HepG2 (cell line): Measurements from ENCODE around the gene ARID5B. TPM values are rescaled to one million over a fixed set of nuclear protein-coding genes. Genes with fewer than 3 reads are reported as not detected.

ENCODE experiments used
- ATAC-seq: fragments of 200-7000 bp; cut with Tn5 transposase; 3 replicates; pipeline ENCODE4 v1.9.1; 2020; ENCODE audit warnings: mild to moderate bottlenecking, moderate library complexity
- BruUV-seq: library from RNA; stranded (reverse); fragments of 400-500 nt; replicated peaks from 2 replicates; lab custom pipeline; 2021; lab: Mats Ljungman, UMichigan
- CTCF ChIA-PET: fragments of 300-600 bp; formaldehyde crosslinking; extraction: SDS; loops from one replicate; lab custom pipeline; 2021; ENCODE audit warnings: low total read pairs, inconsistent platforms, low intra/inter-chr PET ratio; lab: Yijun Ruan, JAX
- POLR2A ChIA-PET: fragments of 350-600 bp; sonication (Branson Sonifier 250); formaldehyde crosslinking; loops from one replicate; lab custom pipeline; 2020; ENCODE audit warnings: antibody characterized with exemption, inconsistent platforms; lab: Yijun Ruan, JAX
- DNase-seq: peaks from one replicate; pipeline ENCODE4 v3.0.0-alpha.2; 2015; ENCODE audit warnings: low spot score
- FAIRE-seq: peaks from 3 replicates; lab custom pipeline; 2011; peaks lifted over from hg19 to GRCh38; lab: Jason Lieb, UNC
- H2AFZ ChIP-seq: one replicate; pipeline ENCODE4 v1.6.1; 2011; ENCODE audit warnings: low read length, inconsistent platforms
- H3K27ac ChIP-seq: fragments of 300-600 bp; 3 replicates; pipeline ENCODE4 v1.8.0; 2011; ENCODE audit warnings: mixed run types, mild to moderate bottlenecking, mixed read lengths, low read length, inconsistent platforms; ENCODE audit not compliant: insufficient read depth; ENCODE audit errors: extremely low read length
- H3K27me3 ChIP-seq, 2 experiments: fragments of 200-600 bp in 1 of 2; 2 replicates in 1 of 2; 3 replicates in 1 of 2; pipeline versions ENCODE4 v1.6.0 to v1.8.0; 2011; ENCODE audit warnings: low read length in 2 of 2, mild to moderate bottlenecking in 2 of 2, moderate library complexity in 2 of 2, inconsistent platforms in 1 of 2; ENCODE audit not compliant: insufficient read depth in 2 of 2, control insufficient read depth in 1 of 2
- H3K36me3 ChIP-seq, 2 experiments: fragments of 200-600 bp in 1 of 2; replicated peaks in 1 of 2; 2 replicates in 1 of 2; 3 replicates in 1 of 2; pipeline versions ENCODE4 v1.5.1 to v1.8.0; 2011; ENCODE audit warnings: low read length in 2 of 2, inconsistent platforms in 1 of 2; ENCODE audit not compliant: insufficient read depth in 2 of 2, control insufficient read depth in 1 of 2
- H3K4me1 ChIP-seq: 2 replicates; pipeline ENCODE4 v1.5.1; 2012; ENCODE audit warnings: low read length, inconsistent platforms; ENCODE audit not compliant: insufficient read depth
- H3K4me2 ChIP-seq: 2 replicates; pipeline ENCODE4 v1.6.0; 2011; ENCODE audit warnings: low read depth, low read length, inconsistent platforms
- H3K4me3 ChIP-seq, 3 experiments: fragments of 200-600 bp in 1 of 3; sonication (generic), shearing (Covaris generic) in 1 of 3; replicated peaks in 1 of 3; 2 replicates each; pipeline ENCODE4 v1.5.1; 2011 to 2016; ENCODE audit warnings: low read length in 3 of 3, inconsistent platforms in 2 of 3, low read depth in 2 of 3, mild to moderate bottlenecking in 2 of 3, control low read depth in 1 of 3, mixed read lengths in 1 of 3; ENCODE audit not compliant: insufficient read depth in 1 of 3
- H3K79me2 ChIP-seq: one replicate; pipeline ENCODE4 v1.6.1; 2011; ENCODE audit warnings: low read length, inconsistent platforms; ENCODE audit not compliant: insufficient read depth
- H3K9ac ChIP-seq: 2 replicates; pipeline ENCODE4 v1.6.0; 2011; ENCODE audit warnings: mild to moderate bottlenecking, low read depth, low read length, inconsistent platforms; ENCODE audit not compliant: insufficient read depth
- H3K9me3 ChIP-seq: 2 replicates; pipeline ENCODE4 v1.5.1; 2012; ENCODE audit warnings: mild to moderate bottlenecking, low read length
- H4K20me1 ChIP-seq: 2 replicates; pipeline ENCODE4 v1.6.0; 2011; ENCODE audit warnings: inconsistent platforms, mild to moderate bottlenecking, low read length, moderate library complexity; ENCODE audit not compliant: insufficient read depth
- HNRNPLL ChIP-seq: fragments of 200-400 bp; formaldehyde crosslinking; IDR thresholded peaks from 2 replicates; pipeline ENCODE4 v1.6.1; 2017; ENCODE audit warnings: mild to moderate bottlenecking, low read depth, low read length; ENCODE audit not compliant: poor library complexity, severe bottlenecking
- ZBTB40 ChIP-seq, 2 experiments: fragments of 450-650 bp in 1 of 2; sonication (generic) in 1 of 2; formaldehyde crosslinking in 1 of 2; IDR thresholded peaks; 2 replicates each; pipeline versions ENCODE4 v1.6.1 to v1.8.0; 2016 to 2022; ENCODE audit warnings: antibody characterized with exemption in 1 of 2, mild to moderate bottlenecking in 1 of 2, missing genetic modification reagents in 1 of 2
- WGBS: methylation state at CpG from one replicate; pipeline ENCODE4 v1.1.6; 2017; ENCODE audit warnings: low lambda C conversion rate; 5-methylcytosine and 5-hydroxymethylcytosine counted together
- in situ Hi-C: cut with HindIII; loops from 2 replicates; pipeline ENCODE4 v1.10.0; 2017; ENCODE audit warnings: low pct_unique_long_range_greater_than_20kb; ENCODE audit not compliant: extremely low pct_ligation_motif_present
- intact Hi-C: fragments of 100-400 bp; cut with micrococcal nuclease; formaldehyde crosslinking; loops from one replicate; pipeline ENCODE4 v1.10.0; 2022; ENCODE audit not compliant: unreplicated experiment
- polyA plus RNA-seq, 8 experiments: library from polyadenylated mRNA; depleted of rRNA in 3 of 8; stranded (reverse) in 7 of 8; unstranded in 1 of 8; fragments of >200 nt; fragmentation: Illumina TruSeq in 4 of 8; extraction: Trizol in 4 of 8; gene quantifications; 2 replicates each; pipeline versions ENCODE4 v1.2.1 to v1.2.3, GENCODE V29; 2011 to 2016; ENCODE audit warnings: low read depth in 4 of 8, missing spikeins in 1 of 8, mixed read lengths in 1 of 8; ENCODE audit not compliant: insufficient read depth in 1 of 8
- total RNA-seq, 5 experiments: library from RNA; depleted of rRNA; stranded (reverse); fragments of >200 nt; fragmentation: Illumina TruSeq; extraction: Trizol; gene quantifications; 2 replicates each; pipeline ENCODE4 v1.2.3, GENCODE V29; 2016; ENCODE audit warnings: low read depth in 1 of 5

ARID5B gene
- total and polyA plus RNA-seq, 2 of the 13 experiments (the other 11 are each of a cell fraction or from before 2014, with no cell fraction given) = 6.2 to 21.1 TPM

- BruUV-seq = no TSS peak
Observed at GRCh38 chr10:62056698-62057097, 155.2 kb downstream of the ARID5B start.

More at GRCh38 chr10:62056698-62057097, 155.2 kb downstream of the ARID5B start:
- Histone ChIP-seq H3K27me3 (no peaks in the 10 kb centered on the region), H3K4me2 (no peak overlapping the region), H3K36me3 (peaks cover 18 to 82% of the 10 kb centered on the region in 2 experiments), H3K27ac (no peak overlapping the region), H3K4me1 (peaks cover 79% of the 10 kb centered on the region), H3K9ac (no peak overlapping the region), H4K20me1 (peaks cover 26% of the 10 kb centered on the region)
- CTCF ChIA-PET = no interaction called here
- intact Hi-C loops = no loop called here
- in situ Hi-C loops = no loop called here
- TF ChIP-seq HNRNPLL (no peak), ZBTB40 (IDR thresholded peaks at IDR 0.05) (peak; percentile 76), ZBTB40 (CRISPR knock-in tag; IDR thresholded peaks at IDR 0.05) (peak; percentile 97)
- TF ChIP-seq, all 625 proteins: peak for 1
- Histone ChIP-seq H3K4me3 (no peak overlapping the region), H3K79me2 (peaks cover 51% of the 10 kb centered on the region), H2AFZ (no peak overlapping the region), H3K9me3 (no peaks in the 10 kb centered on the region)
- POLR2A ChIA-PET = interaction anchor here (1.2 to 1.4 kb wide), 2 partner anchors 18 to 37 kb away, joined by 3 to 6 read pairs; no protein-coding TSS in a partner anchor
- ATAC-seq (no peak), DNase-seq (no peak), FAIRE-seq (no peak)
- WGBS = 98% methylated on average over 3 of the region's 3 CpGs
